BE2C (cell line): ENCODE results near the gene STRA6.

ENCODE experiments used
- DNase-seq: peaks from one replicate; pipeline ENCODE4 v3.0.0-alpha.2; 2020
- H3K27me3 ChIP-seq: fragments of 250-450 bp; sonication (Bioruptor Pico); 2 replicates; pipeline ENCODE4 v1.5.1; 2020; ENCODE audit warnings: mild to moderate bottlenecking
- H3K36me3 ChIP-seq: fragments of 250-450 bp; sonication (Bioruptor Pico); 2 replicates; pipeline ENCODE4 v1.5.1; 2020; ENCODE audit warnings: mild to moderate bottlenecking
- H3K4me1 ChIP-seq: fragments of 250-450 bp; sonication (Bioruptor Pico); 2 replicates; pipeline ENCODE4 v1.5.1; 2020
- H3K4me3 ChIP-seq: 2 replicates; pipeline ENCODE4 v1.5.1; 2011; ENCODE audit warnings: low read depth, low read length
- H3K9me3 ChIP-seq: fragments of 250-450 bp; sonication (Bioruptor Pico); 2 replicates; pipeline ENCODE4 v1.5.1; 2020
- CTCF ChIP-seq: IDR thresholded peaks from 2 replicates; pipeline ENCODE4 v1.5.1; 2012; ENCODE audit warnings: mild to moderate bottlenecking, low read depth, low read length

STRA6 gene

GRCh38 chr15:74180881-74181602 lies 21.5 kb downstream of the STRA6 start:
- Histone ChIP-seq H3K27me3 (no peaks in the 10 kb centered on the region), H3K4me1 (peaks cover 58% of the 10 kb centered on the region)
- no peak for TF ChIP-seq CTCF

GRCh38 chr15:74179983-74180880 lies 22.4 kb downstream of the STRA6 start:
- Histone ChIP-seq H3K4me1 (peaks cover 66% of the 10 kb centered on the region), H3K9me3 (no peaks in the 10 kb centered on the region), H3K27me3 (no peaks in the 10 kb centered on the region), H3K4me3 (no peak overlapping the region), H3K36me3 (peaks cover 64% of the 10 kb centered on the region)
- no peak for TF ChIP-seq CTCF
- DNase-seq: peak; percentile 34

More at GRCh38 chr15:74180881-74181602, 21.5 kb downstream of the STRA6 start:
- no peaks in the 10 kb centered on the region for H3K9me3 ChIP-seq
- peak; percentile 23 for DNase-seq
- H3K4me3 ChIP-seq: no peak overlapping the region
- peaks cover 72% of the 10 kb centered on the region for H3K36me3 ChIP-seq

GRCh38 chr15:74179101-74179841 lies 23.3 kb downstream of the STRA6 start:
- H3K4me3 ChIP-seq: no peak overlapping the region
- peaks cover 54% of the 10 kb centered on the region for H3K36me3 ChIP-seq
- H3K27me3 ChIP-seq: no peaks in the 10 kb centered on the region
- peaks cover 74% of the 10 kb centered on the region for H3K4me1 ChIP-seq
- H3K9me3 ChIP-seq: no peaks in the 10 kb centered on the region
- TF ChIP-seq CTCF: no peak
- DNase-seq: peak; percentile 37

- H3K4me1 ChIP-seq: peaks cover 81% of the 10 kb centered on the region
- DNase-seq: peak; percentile 15
- H3K4me3 ChIP-seq: no peak overlapping the region
- no peaks in the 10 kb centered on the region for H3K9me3 ChIP-seq
- H3K36me3 ChIP-seq: peaks cover 47% of the 10 kb centered on the region
- no peaks in the 10 kb centered on the region for H3K27me3 ChIP-seq
- no peak for TF ChIP-seq CTCF
These were observed 24.1 kb downstream of the STRA6 start for GRCh38 chr15:74178326-74179100.

- Histone ChIP-seq H3K4me1 (peaks cover 87% of the 10 kb centered on the region), H3K4me3 (no peak overlapping the region)
These were observed 26.0 kb downstream of the STRA6 start for GRCh38 chr15:74176262-74177214.

More at GRCh38 chr15:74176262-74177214, 26.0 kb downstream of the STRA6 start:
- Histone ChIP-seq H3K9me3 (peaks cover 3% of the 10 kb centered on the region; the same call in 1 of the 2 replicates), H3K27me3 (no peaks in the 10 kb centered on the region), H3K36me3 (peaks cover 27% of the 10 kb centered on the region)
- peak; percentile 78 for DNase-seq
- peak; percentile 9; the same call in 1 of the 2 replicates for TF ChIP-seq CTCF
